HG03139 (cell line): Measurements from ENCODE around the gene ITPA.
"Not testable (repeated sequence)": the region's sequence is repeated elsewhere in the genome, so short reads cannot be mapped to it uniquely, and the experiment has no call there.

Experiments used
- ATAC-seq: cut with Tn5 transposase; IDR thresholded peaks from one replicate; pipeline ENCODE4 v1.9.1; 2021; ENCODE audit not compliant: unreplicated experiment

The ITPA gene

DNA sequence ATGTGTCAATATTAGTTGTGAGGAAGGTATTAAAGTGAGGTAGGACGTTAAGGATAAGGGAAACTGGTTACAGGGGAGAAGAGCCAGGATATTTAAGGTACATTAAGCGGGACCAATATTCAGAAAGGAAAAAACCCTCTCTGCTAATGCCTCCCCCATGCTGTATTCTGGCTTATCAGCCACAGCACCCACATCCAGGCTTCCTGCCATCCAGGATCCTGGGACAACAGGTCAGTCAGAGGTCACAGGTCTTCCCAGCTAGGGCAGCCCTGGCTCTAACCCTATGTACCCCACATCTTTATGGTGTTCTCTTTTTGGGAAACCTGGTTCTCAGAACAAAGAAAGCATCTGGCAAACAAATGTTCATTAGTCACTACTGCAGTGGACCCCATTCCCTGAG is 10.1 kb upstream of the ITPA start:
- ATAC-seq, result no peak

DNA sequence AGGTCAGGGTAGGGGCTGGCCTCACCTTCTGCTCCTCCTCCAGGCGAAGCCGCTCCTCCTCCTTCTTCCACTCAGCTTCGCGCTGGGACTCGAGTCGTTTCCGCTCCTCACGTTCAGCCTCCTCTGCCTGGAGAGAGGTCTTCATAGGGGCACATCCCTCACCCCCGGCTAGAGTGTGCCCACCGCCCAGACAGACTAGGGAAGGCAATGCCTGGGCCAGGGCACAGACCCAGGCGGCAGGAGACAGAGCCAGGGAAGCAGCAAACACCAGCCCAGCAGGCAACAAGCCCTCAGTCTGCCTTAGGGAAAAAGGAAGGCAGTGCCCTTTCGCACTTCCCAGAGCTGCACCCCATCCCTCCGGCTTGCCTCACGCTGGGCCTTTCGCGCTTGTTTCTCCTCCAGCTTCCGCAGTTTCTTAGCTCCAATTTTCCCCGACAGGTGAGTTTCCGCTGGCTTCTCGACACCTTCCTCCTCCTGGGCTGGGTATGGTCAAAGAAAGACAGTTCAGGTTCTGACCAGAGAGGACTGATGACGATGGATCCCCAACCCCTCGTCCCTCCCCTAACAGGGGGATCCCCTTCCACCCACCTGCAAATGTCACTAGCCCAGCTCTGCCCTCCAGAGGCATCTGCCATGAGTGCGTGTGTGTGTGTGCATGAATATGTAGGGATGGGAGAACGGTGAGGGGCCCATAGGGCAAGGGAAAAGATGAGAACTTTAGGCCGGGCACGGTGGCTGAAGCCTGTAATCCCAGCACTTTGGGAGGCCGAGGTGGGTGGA is 9.1 kb upstream of the ITPA start:
- no peak for ATAC-seq

DNA sequence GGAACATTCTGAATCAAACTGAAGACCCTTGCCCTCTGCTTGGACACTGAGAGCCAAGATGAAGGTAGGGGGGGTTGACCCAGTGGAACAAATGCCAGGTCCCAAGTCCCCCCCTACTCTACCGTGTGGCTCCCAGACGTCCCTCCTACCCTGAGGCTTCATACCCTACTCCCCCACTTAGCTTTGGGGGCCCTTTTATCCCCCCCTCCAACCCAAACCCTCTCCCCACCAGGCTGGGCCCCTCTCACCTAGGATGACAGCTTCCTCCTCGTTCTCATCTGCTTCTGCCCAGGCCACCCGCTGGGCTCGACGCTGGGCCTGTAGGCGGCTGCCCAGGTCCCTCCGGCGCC is 6.4 kb upstream of the ITPA start:
- ATAC-seq, result no peak

DNA sequence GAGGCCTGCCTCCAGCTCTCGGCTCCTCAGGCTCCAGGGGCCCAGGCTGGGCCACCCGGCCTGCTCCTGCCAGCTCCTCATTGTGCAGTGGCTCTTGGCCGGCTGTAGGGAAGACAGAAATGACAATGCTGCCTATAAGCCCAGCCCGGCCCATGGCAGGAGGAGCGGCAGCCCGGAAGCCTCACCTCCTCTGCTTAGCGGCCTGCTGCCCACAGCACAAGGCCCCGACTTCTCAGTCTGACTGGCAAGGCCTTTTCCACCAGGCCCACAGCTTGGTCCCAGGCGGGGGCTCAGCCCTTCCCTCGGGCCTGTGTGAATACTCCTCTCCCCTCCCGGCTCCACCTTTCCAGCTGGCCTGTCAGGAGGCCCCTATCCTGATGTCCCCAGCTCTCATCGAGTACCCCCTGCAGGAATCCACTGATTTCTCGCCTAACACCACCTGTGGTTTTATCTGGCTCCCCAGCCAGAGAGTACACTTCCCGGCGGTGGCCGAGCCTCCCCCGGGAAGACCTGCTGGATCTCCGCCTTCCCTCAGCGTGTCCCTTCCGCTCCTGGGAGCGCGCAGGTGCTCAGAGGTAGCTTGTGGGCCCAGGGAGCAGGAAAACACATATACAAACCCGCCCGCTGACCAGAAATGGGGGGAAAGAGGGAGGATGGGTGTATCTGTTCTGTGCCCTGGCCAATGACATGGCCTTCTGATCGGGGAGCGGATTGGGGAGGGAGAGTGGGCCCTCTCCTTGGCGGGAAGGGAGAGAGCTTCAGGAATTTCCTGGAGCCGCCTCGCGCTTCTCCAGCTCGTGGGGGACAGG is 5.8 kb upstream of the ITPA start:
- peak; percentile 30 for ATAC-seq

DNA sequence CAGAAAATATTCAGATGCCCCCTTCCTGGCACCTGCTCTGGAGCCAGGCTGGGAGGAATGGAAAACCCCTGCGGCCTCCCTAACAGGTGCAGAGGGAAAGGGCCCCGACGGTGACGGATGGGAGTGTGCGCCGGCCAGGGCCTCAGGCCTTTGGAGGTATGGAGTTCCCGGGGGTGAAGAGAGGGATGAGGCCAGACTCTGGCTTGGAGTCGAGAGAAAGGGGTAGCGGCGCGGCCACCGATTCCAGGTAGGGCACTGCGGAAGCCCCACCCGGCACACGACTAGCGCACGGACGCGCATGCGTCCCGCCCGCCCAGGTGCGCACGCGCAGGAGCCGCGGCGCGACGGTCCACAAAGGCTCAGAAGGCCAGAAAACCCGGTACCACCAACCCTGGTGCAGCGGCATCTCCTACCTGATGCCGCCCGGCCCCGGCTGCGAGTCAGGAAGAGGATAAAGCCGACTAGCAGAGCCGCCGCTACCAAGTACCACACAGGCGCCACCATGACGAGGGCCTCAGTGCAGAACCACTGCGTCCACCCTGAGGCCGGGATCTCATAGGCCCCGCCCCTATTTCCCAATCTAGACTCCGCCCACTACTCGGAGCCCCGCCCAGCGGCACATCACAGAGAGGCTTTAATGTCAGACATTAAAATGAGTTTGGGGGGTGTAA is 5.0 kb upstream of the ITPA start, which contains the start of gene DDRGK1:
TSS of gene DDRGK1 (minus strand) at position 559 of the 671 bp plus-strand sequence. CDS start at position 504, 55 bp downstream.
- ATAC-seq, result peak; percentile 70

DNA sequence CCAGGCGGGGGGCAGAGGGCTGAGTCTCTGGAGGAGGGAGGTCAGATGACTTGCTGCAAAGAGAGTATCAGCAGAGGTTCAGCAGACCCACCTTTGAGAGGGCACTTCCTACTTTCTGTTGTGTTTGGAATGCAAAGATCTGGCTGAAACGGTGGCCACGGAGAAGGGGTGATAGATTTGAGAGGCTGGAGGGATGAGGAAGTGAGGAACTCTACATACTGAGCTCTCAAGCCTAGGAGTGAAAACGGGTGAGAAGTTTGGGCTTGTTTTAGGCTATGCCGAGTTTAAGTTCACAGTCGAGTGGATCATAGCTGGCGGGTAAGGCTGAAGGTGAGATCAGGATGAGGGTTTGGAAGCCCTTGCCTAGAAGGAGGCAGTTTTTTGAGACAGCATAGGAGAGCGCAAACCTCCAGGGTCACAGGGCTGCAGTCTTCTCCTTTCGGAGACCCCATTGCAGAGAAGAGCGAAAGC is 477 bp upstream of the ITPA start:
- ATAC-seq, result no peak

DNA sequence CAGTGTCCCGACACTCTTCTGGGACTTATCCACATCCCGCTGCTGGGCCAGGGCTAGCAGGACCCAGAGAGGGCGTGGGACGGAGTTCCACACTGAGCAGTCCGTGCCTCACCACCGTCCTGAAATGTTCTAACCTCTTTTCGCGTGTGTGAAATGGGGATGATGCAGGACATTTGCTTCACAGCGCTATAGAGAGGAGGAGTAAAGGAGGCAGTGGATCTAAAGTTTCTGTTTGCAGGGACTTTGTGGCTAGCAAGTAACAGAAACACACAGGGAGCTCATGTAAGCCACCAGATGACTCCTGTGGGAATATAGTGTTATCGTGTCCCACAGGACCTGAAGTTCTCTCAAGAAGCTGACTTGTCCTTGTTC is 634 bp downstream of the ITPA start:
- ATAC-seq, result no peak

DNA sequence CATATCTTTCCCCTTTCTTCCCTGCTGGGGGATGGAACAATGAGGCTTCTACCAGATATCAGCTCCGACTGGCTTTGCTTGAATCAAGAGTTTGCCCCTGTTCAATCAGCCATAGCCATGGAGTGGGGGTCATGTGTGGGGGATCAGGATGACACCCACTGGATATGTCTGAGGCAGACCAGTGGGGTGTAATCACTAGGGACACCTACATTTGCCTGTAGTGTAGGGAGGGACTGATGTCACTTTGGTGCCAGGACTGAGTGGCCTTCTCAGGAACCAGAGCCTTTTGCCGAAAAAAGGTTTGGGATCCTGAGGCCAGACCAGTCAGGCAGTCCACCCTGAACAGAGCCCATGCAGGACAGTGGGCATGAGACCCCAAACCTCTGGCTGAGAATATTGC is 1.0 kb downstream of the ITPA start:
- ATAC-seq, result no peak

DNA sequence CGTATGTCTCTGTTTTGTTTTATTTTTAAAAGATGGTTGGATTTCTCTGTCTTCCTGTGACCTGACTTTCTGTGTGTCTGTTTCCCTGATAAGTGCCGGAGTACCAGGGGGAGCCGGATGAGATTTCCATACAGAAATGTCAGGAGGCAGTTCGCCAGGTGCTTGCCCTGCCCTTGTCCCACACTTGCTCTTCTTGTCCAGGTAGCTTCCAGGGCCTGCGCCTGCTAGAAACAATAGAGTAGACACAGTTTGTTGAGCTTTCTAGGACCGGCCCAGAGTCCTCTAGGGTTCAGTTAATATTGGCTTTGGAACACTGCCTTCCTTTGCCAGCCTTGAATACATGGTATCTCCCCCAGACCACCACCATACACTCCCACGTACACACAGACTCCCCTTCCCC is 3.9 kb downstream of the ITPA start:
- no peak for ATAC-seq

DNA sequence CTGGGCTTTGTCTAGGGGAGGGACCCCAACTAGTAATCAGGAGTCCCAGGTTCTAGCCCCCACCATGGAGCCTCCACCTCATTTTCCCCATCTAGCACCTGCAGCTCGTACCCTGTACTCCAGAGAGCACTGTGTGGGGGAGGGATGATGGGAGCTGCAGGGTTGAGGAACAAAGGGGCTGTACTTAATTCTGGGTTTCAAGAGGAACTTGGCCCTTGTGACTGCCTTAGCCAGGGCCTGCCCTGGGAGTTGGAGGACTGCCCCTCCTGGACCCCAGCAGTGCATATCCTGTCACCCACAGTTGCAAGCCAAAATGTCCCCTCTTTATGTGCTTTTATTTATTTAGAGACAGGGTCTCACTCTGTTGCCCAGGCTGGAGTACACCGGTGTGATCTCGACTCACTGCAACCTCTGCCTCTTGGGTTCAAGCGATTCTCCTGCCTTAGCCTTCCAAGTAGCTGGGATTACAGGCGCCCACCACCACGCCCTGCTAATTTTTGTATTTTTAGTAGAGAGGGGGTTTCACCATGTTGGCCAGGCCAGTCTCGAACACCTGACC is 6.1 kb downstream of the ITPA start:
- not testable (repeated sequence) for ATAC-seq

DNA sequence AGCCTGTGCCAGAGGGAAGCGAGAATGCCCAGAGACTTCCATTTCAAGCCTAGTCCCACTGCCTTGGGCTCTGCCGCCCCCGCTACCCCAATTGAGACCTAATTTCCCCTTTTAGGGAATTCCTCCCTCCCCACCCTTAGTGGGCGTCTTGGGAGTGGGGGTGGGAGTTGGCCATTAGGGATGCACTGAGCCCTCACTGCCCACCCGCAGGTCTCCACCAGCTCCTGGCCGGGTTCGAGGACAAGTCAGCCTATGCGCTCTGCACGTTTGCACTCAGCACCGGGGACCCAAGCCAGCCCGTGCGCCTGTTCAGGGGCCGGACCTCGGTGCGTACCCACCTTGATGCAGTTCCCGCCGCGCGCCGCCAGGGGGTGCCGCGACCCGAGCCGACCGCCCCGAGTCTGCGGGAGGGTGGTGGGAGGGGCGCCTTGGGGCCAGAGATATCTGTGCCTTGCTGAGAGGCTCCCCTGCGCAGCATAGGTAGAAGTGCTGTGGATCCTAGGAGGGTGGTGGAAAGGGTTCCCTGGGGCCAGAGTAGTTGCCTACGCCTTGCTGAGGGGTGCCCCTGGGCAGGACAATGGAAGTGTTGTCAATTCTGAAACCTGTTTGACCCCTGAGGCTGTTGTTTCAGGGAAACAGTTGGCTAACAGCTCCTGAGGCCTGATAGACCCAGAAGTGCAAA is 9.2 kb downstream of the ITPA start:
- peak; percentile 41 for ATAC-seq

DNA sequence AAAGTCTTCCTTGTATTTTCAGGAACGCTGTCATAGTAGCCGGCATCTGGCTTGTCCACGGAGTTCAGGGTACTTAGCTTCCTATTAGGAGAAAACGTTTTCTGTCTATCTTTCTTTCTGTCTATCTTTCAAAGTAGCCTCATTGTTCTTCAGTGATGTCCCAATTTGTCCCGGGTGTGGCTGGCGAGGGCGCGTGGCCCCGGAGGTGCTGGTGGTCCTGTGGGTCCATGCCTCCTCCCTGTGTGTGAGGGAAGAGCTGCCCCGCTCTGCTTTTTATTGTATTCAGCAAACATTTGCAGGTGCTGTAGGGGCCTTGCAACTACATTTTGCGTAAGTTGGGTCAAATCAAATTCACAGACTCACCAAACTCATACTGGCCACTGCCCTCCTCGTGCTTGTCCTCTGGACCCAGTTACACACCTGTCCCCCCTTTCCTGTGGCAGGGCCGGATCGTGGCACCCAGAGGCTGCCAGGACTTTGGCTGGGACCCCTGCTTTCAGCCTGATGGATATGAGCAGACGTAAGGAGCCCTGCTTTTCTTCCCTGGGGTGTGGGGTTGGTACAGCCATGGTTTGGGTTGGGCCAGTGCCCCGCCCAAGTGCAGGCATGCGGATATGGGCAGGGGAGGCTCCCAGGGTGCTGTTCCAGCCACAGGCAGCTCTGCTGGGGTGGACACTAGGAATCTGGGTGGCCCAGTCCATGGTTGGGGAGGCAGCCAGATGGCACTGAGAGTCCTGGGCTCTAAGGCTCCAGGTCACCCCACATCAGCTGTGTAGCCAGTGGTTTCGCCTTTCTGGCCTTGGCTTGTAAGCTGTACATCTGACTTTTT is 12.3 kb downstream of the ITPA start:
- no peak for ATAC-seq

DNA sequence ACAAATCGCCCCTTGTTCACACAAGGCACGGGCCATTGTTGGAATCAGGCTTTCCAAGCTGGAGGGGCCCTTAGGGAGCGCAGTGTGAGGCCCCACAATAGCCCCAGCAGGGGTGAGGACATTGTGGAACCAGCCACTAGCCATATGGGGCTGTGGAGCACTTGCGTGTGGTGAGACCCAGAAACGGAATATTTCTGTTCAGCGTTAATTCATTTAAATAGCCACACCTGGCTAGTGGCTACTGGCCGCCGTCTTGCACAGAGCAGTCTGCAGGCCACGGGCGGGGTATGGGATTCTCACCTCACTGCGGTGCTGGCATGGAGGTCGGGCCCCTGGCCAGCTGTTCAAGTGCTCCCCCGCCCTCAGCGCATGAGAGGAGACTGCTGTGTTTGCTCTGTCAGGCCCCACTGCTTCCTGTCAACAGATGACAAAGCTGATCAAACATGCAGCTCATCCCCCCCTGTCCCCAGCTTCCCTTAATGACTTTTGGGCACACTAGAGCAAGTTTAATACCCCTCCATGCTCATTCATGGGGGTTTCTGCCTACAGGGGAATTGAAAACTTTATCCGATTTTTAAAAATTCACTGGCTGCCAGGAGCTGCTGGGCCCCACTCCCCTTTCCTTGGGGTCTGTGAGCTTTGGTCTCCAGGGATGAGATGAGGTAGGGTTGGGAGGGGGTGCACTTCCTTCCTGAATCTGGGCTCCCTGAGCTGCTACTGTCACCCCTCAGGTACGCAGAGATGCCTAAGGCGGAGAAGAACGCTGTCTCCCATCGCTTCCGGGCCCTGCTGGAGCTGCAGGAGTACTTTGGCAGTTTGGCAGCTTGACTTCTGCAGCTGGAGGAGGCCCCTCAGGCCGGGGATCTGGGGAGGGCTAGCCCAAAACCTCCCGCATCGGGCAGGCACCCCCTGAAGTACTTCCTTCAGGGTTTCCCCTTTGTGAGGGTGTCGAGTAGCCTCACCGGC is 13.6 kb downstream of the ITPA start:
- peak; percentile 71 for ATAC-seq

DNA sequence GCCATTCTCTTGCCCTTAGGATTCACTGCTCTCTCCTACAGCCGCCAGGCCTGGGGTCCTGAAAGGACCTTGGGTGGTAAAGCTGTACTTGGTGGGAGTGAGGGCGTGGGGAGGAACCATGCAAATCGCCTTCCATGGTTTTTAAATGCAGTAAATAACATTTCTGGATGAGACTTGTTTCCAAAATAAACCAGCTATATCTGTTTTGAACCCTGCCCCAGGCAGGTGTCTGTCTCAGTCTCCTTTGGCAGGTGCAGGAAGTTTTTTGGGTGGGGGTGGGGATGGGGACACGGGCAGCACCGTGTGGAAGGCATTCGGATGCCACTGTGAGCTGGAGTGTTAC is 14.3 kb downstream of the ITPA start:
- no peak for ATAC-seq

DNA sequence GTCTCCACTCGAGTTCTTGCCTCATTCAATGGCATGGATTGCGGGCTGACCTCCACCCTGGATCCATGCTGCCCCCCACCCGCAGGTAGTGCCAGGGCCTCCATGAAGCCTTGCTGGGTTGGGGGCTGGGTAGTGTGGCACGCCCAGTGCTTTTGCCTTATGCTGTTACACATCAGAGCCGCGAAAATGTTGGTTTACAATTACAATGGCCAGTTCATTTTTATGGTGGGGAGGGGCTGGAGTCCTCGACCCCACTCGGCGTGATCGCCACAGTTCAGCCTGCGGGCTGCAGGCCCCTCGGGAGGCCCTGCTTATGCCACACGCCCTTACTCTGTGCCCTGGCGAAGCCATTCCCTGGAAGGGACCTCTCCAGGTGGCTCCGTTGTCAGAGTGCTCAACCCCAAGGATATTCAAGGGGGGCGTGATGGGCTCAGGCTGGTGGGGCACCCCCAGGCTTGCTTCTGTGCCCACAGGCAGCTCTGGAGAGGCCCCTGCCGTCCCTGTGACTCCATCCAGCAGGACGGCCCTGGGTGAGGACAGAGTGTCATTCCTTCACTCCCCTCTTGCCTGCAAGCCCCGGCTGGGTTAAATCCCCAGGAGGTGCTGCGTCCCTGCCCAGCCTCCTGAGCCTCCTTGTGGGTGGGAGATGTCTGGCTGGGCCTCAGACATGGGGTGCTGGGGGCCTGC is 14.8 kb downstream of the ITPA start:
- ATAC-seq, result no peak

DNA sequence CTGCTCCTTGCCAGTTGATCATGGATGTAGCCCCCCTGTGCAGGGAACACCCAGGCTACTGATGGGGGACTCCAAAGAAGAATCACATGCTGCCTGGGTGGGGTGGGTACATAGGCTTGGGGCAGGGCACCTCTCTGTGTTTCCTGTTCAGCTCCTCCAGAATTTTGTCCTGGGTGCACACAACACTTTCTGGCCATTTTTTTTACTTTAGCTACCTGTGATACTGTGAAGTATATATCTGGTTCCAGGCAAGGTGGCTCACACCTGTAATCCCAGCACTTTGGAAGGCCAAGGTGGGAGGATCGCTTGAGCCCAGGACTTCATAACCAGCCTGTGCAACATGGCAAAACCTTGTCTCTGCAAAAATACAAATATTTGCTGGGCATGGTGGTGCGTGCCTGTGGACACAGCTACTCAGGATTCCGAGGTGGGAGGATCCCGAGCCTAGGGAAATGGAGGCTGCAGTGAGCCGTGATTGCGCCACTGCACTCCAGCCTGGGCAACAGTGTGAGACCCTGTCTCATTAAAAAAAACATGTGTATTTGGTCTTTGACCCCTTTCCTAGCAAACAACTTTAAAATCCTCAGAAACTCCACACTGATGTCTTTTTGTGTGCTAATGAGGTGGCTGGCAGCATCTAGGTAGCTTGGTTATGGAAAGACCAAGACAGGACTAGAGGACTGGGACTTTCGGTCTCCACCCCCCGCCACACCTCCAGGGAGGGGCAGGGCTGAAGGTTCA is 15.6 kb downstream of the ITPA start:
- no peak for ATAC-seq

DNA sequence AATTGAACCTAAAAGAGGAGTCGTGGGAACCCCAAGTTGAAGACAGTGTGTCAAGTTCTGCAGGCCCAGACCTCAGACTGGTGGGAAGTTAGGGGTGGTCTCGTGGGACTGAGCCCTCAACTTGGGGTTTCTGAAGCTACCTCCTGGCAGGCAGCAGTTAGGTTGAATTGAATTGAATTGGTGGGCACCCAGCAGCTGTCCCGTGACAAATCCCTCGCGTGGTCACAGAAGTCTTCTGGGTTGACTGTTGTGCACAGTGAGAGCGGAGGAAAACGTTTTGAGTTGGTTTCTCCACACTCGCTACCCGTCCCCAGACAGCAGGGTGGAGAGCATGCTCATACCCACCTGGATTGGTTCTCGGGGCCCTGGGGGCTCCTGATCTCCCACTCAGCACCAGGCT is 16.8 kb downstream of the ITPA start:
- no peak for ATAC-seq

DNA sequence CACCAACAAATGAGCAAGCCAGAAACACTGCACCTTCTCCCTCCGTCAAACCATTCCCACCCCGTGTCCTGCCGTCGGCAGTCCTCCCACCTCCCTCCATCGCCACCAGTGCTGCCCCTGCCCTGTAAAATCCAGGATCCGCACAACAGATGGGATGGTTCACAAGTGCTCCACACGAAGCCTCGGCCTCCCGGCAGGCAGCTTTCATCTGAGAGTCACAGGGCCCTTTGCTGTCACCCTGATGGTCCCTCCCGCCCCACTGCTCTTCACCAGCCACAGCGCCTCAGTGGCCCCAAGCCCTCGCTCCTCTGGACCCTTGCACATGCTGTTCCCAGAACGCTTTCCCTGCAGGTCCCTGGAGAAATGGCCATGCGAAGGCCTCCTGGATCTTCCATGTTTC is 17.6 kb downstream of the ITPA start:
- ATAC-seq, result no peak
